H9 (cell line): ENCODE results near the gene BAIAP2L1. TPM values are rescaled to one million over a fixed set of nuclear protein-coding genes. Genes with fewer than 3 reads are reported as not detected.

Source experiments
- DNase-seq: peaks from one replicate; pipeline ENCODE4 v3.0.0-alpha.2; 2017
- H2AFZ ChIP-seq: one replicate; pipeline ENCODE4 v1.6.1; 2013; ENCODE audit warnings: mild to moderate bottlenecking, low read length, control low read depth, moderate library complexity
- H2AK5ac ChIP-seq: 2 replicates; pipeline ENCODE4 v1.6.1; 2013; ENCODE audit warnings: low read length, control low read depth, mixed read lengths; ENCODE audit not compliant: insufficient read length
- H2BK120ac ChIP-seq: one replicate; pipeline ENCODE4 v1.6.1; 2013; ENCODE audit warnings: low read depth, mild to moderate bottlenecking, low read length, control low read depth, inconsistent platforms; ENCODE audit not compliant: poor library complexity, severe bottlenecking
- H2BK12ac ChIP-seq: 2 replicates; pipeline ENCODE4 v1.6.1; 2013; ENCODE audit warnings: low read length, control low read depth, mixed read lengths, low read depth; ENCODE audit not compliant: insufficient read length
- H2BK15ac ChIP-seq: 2 replicates; pipeline ENCODE4 v1.6.1; 2013; ENCODE audit warnings: low read depth, low read length, control low read depth
- H2BK20ac ChIP-seq: one replicate; pipeline ENCODE4 v1.6.1; 2013; ENCODE audit warnings: low read depth, mild to moderate bottlenecking, low read length, control low read depth, inconsistent platforms; ENCODE audit not compliant: poor library complexity, severe bottlenecking
- H2BK5ac ChIP-seq: 2 replicates; pipeline ENCODE4 v1.6.1; 2013; ENCODE audit warnings: low read length, control low read depth, mixed read lengths; ENCODE audit not compliant: insufficient read length
- H3K14ac ChIP-seq: 2 replicates; pipeline ENCODE4 v1.6.1; 2013; ENCODE audit warnings: low read length, control low read depth; ENCODE audit not compliant: insufficient read depth
- H3K18ac ChIP-seq: 2 replicates; pipeline ENCODE4 v1.6.1; 2013; ENCODE audit warnings: low read depth, mild to moderate bottlenecking, mixed read lengths, low read length, control low read depth; ENCODE audit not compliant: insufficient read length
- H3K23ac ChIP-seq: 2 replicates; pipeline ENCODE4 v1.6.1; 2013; ENCODE audit warnings: low read length, control low read depth, mixed read lengths, low read depth; ENCODE audit not compliant: insufficient read length
- H3K23me2 ChIP-seq: 2 replicates; pipeline ENCODE4 v1.6.1; 2013; ENCODE audit warnings: low read depth, mild to moderate bottlenecking, mixed read lengths, low read length, control low read depth; ENCODE audit not compliant: insufficient read length, poor library complexity, severe bottlenecking
- H3K27ac ChIP-seq: 2 replicates; pipeline ENCODE4 v1.5.1; 2013; ENCODE audit warnings: low read length, control low read depth, mixed read lengths, low read depth; ENCODE audit not compliant: insufficient read length
- H3K27me3 ChIP-seq: 2 replicates; pipeline ENCODE4 v1.6.1; 2013; ENCODE audit warnings: low read length, control low read depth, inconsistent platforms; ENCODE audit not compliant: insufficient read depth
- H3K4ac ChIP-seq: 2 replicates; pipeline ENCODE4 v1.6.1; 2013; ENCODE audit warnings: low read depth, mild to moderate bottlenecking, control low read depth, inconsistent platforms, low read length, moderate library complexity
- H3K4me1 ChIP-seq: 2 replicates; pipeline ENCODE4 v1.6.1; 2013; ENCODE audit warnings: low read length, control low read depth, inconsistent platforms; ENCODE audit not compliant: insufficient read depth
- H3K4me2 ChIP-seq: 2 replicates; pipeline ENCODE4 v1.6.1; 2013; ENCODE audit warnings: low read length, control low read depth, mixed read lengths; ENCODE audit not compliant: insufficient read length, insufficient read depth
- H3K56ac ChIP-seq: 2 replicates; pipeline ENCODE4 v1.6.1; 2013; ENCODE audit warnings: low read depth, mild to moderate bottlenecking, mixed read lengths, low read length, control low read depth; ENCODE audit not compliant: insufficient read length
- H3K79me1 ChIP-seq: 2 replicates; pipeline ENCODE4 v1.6.1; 2013; ENCODE audit warnings: low read depth, mild to moderate bottlenecking, moderate library complexity, low read length, control low read depth, inconsistent platforms; ENCODE audit not compliant: insufficient read depth, poor library complexity, severe bottlenecking
- H3K79me2 ChIP-seq: 2 replicates; pipeline ENCODE4 v1.6.1; 2013; ENCODE audit warnings: low read length, control low read depth, inconsistent platforms; ENCODE audit not compliant: insufficient read depth
- H3K9ac ChIP-seq: 2 replicates; pipeline ENCODE4 v1.6.1; 2013; ENCODE audit warnings: low read length, control low read depth, mixed read lengths; ENCODE audit not compliant: insufficient read length; ENCODE audit errors: extremely low read depth
- H3K9me3 ChIP-seq: one replicate; pipeline ENCODE4 v1.6.1; 2013; ENCODE audit warnings: low read depth, low read length, inconsistent platforms; ENCODE audit not compliant: control insufficient read depth
- H3T11ph ChIP-seq: one replicate; pipeline ENCODE4 v1.6.1; 2013; ENCODE audit warnings: mild to moderate bottlenecking, low read length, control low read depth, inconsistent platforms
- H4K20me1 ChIP-seq: one replicate; pipeline ENCODE4 v1.6.1; 2013; ENCODE audit not compliant: control insufficient read depth, insufficient read length, insufficient read depth
- H4K5ac ChIP-seq: 2 replicates; pipeline ENCODE4 v1.6.1; 2013; ENCODE audit warnings: low read depth, mild to moderate bottlenecking, mixed read lengths, low read length, control low read depth; ENCODE audit not compliant: insufficient read length
- H4K8ac ChIP-seq: replicated peaks from 2 replicates; pipeline ENCODE4 v1.6.1; 2013; ENCODE audit warnings: low read length, control low read depth, mixed read lengths, low read depth; ENCODE audit not compliant: insufficient read length
- H4K91ac ChIP-seq: 2 replicates; pipeline ENCODE4 v1.6.1; 2013; ENCODE audit warnings: low read depth, mild to moderate bottlenecking, moderate library complexity, mixed read lengths, low read length, control low read depth; ENCODE audit not compliant: insufficient read length
- H3K27ac Mint-ChIP-seq, 3 experiments: 2 replicates in 2 of 3; 3 replicates in 1 of 3; pipeline ENCODE4 v1.8.0; 2020 to 2021; ENCODE audit warnings: mixed read lengths in 3 of 3, mild to moderate bottlenecking in 1 of 3, moderate library complexity in 1 of 3
- H3K27me3 Mint-ChIP-seq: 2 replicates; pipeline ENCODE4 v1.8.0; 2021; ENCODE audit warnings: low read depth, mild to moderate bottlenecking, moderate library complexity, mixed read lengths
- H3K36me3 Mint-ChIP-seq, 3 experiments: 2 replicates in 2 of 3; 3 replicates in 1 of 3; pipeline ENCODE4 v1.8.0; 2020 to 2021; ENCODE audit warnings: low read depth in 3 of 3, mixed read lengths in 3 of 3; ENCODE audit not compliant: insufficient read depth in 1 of 3
- H3K4me1 Mint-ChIP-seq, 2 experiments: 2 replicates each; pipeline ENCODE4 v1.8.0; 2020; ENCODE audit warnings: mixed read lengths in 2 of 2
- H3K4me3 Mint-ChIP-seq, 2 experiments: 2 replicates in 1 of 2; 3 replicates in 1 of 2; pipeline ENCODE4 v1.8.0; 2020 to 2021; ENCODE audit warnings: mild to moderate bottlenecking in 2 of 2, mixed read lengths in 2 of 2, moderate library complexity in 1 of 2
- H3K9me3 Mint-ChIP-seq, 2 experiments: 2 replicates in 1 of 2; 3 replicates in 1 of 2; pipeline ENCODE4 v1.8.0; 2020; ENCODE audit warnings: mild to moderate bottlenecking in 2 of 2, mixed read lengths in 2 of 2, moderate library complexity in 1 of 2
- WGBS: extraction: QIAGEN DNeasy Blood & Tissue Kit; methylation state at CpG from one replicate; pipeline ENCODE4 v1.1.7; 2013; ENCODE audit warnings: missing lambda C conversion rate, low lambda C conversion rate, mixed read lengths; ENCODE audit not compliant: insufficient read length; ENCODE audit errors: extremely low coverage; 5-methylcytosine and 5-hydroxymethylcytosine counted together
- total RNA-seq: library from RNA; stranded (reverse); gene quantifications from 2 replicates; pipeline ENCODE4 v1.2.1, GENCODE V29; 2021
- TF ChIP-seq, protein P1 (sequence below): fragments of 200-600 bp; sonication (generic); conservative IDR thresholded peaks from 3 replicates; pipeline ENCODE4 v1.8.0; 2021; ENCODE audit warnings: antibody characterized with exemption, mild to moderate bottlenecking

Gene BAIAP2L1
- total RNA-seq, 1 experiment from 2014 or later: 25.9 TPM

DNA sequence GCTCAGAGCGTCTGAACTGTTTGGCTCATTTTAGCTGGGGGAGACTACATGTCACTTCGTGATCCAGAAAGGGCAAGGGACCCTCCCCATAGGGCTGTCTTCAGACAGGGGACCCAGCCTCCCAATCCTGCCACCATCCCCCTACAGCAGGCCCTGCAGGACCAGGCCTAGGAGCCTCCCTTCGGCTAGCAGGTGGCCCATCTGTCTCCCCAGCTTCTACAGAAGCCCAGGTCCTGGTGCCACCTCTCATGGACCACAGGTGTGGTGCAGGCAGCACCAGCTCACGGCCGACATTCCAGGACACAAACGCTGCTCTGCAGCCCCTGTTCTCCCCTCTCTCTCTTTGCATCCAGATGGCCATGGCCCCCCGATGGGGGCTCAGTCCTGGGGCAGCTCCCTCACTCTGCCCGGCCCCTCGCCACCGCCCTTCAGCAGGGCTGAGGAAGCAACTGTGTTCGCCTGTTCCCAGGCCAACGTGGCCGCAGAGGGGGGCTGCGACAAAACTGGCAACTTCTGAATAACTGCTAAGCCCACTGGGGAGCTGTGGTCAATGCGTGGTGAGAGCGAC, 159.1 kb downstream of the BAIAP2L1 start:
- Histone ChIP-seq H2BK15ac (no peak overlapping the region), H2AK5ac (no peak overlapping the region), H3K56ac (no peak overlapping the region), H3K4me1 (no peaks in the 10 kb centered on the region), H4K5ac (no peak overlapping the region), H4K8ac (no peak overlapping the region), H3K79me1 (no peaks in the 10 kb centered on the region), H2BK20ac (no peak overlapping the region), H3K4ac (no peak overlapping the region), H2BK120ac (no peak overlapping the region), H2BK5ac (no peak overlapping the region), H2AFZ (no peak overlapping the region), H3K9ac (no peak overlapping the region), H4K20me1 (no peaks in the 10 kb centered on the region), H4K91ac (no peak overlapping the region), H3K27me3 (no peaks in the 10 kb centered on the region), H3K18ac (no peak overlapping the region), H3K79me2 (no peaks in the 10 kb centered on the region), H3T11ph (no peak overlapping the region), H3K9me3 (no peaks in the 10 kb centered on the region), H3K23me2 (no peaks in the 10 kb centered on the region), H3K23ac (no peak overlapping the region), H2BK12ac (no peak overlapping the region), H3K4me2 (no peak overlapping the region), H3K27ac (no peak overlapping the region), H3K14ac (no peak overlapping the region)
- TF ChIP-seq, protein P1, sequence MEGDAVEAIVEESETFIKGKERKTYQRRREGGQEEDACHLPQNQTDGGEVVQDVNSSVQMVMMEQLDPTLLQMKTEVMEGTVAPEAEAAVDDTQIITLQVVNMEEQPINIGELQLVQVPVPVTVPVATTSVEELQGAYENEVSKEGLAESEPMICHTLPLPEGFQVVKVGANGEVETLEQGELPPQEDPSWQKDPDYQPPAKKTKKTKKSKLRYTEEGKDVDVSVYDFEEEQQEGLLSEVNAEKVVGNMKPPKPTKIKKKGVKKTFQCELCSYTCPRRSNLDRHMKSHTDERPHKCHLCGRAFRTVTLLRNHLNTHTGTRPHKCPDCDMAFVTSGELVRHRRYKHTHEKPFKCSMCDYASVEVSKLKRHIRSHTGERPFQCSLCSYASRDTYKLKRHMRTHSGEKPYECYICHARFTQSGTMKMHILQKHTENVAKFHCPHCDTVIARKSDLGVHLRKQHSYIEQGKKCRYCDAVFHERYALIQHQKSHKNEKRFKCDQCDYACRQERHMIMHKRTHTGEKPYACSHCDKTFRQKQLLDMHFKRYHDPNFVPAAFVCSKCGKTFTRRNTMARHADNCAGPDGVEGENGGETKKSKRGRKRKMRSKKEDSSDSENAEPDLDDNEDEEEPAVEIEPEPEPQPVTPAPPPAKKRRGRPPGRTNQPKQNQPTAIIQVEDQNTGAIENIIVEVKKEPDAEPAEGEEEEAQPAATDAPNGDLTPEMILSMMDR: no peak; the same call in 2 of the 3 replicates
- Mint-ChIP-seq H3K9me3 (no peaks in the 10 kb centered on the region), H3K36me3 (peaks cover 0 to 3% (median 2%) of the 10 kb centered on the region in 3 experiments; a peak in 1 of 7 replicates), H3K4me3 (no peak overlapping the region), H3K4me1 (peaks cover 0 to 13% of the 10 kb centered on the region in 2 experiments; a peak in 3 of 4 replicates), H3K27ac (peak overlapping the region in 2 of 3 experiments; percentile 61 to 92; a peak in 2 of 7 replicates), H3K27me3 (no peaks in the 10 kb centered on the region)
- no CpG with 5 or more reads among the region's 16 CpGs for WGBS
- DNase-seq: no peak

Other genes with a start within 250 kb of the BAIAP2L1 start
- 1.4 and 2.1 TPM in 2 replicates for gene BHLHA15, start 189.7 kb downstream of the BAIAP2L1 start, total RNA-seq
- gene TECPR1, start 148.9 kb downstream of the BAIAP2L1 start, total RNA-seq: 13.9 and 15.6 TPM in 2 replicates
- gene BRI3, start 119.4 kb downstream of the BAIAP2L1 start, total RNA-seq: 99.7 and 102 TPM in 2 replicates
- 8.1 and 8.4 TPM in 2 replicates for gene NPTX2, start 216.2 kb upstream of the BAIAP2L1 start, total RNA-seq